ENCODE data around the gene GAS6.

Gene GAS6

GRCh38 chr13:113833111-113833830, 30.6 kb downstream of the GAS6 start:
- Histone ChIP-seq H3K27ac (ENCODE audit: extremely low read depth, low read depth, low read length) (no peak overlapping the region), H3K4me1 (ENCODE audit: control insufficient read depth, insufficient read depth, low read length) (peaks cover 7% of the 10 kb centered on the region), H3K4me3 (ENCODE audit: low read depth, low read length) (no peak overlapping the region), H3K36me3 (ENCODE audit: control insufficient read depth in 2 of 2, insufficient read depth in 1 of 2, low read length in 2 of 2) (peaks cover 0 to 16% of the 10 kb centered on the region in 2 experiments; a peak in 1 of 3 replicates), H3K9me3 (ENCODE audit: control insufficient read depth, insufficient read depth, low read depth, low read length) (no peaks in the 10 kb centered on the region)
- CTCF ChIA-PET: no interaction called here
- no peak for TF ChIP-seq ZNF24 (tag by site-specific recombination; IDR thresholded peaks at IDR 0.05)
- no peak for TF ChIP-seq RBAK (tag by site-specific recombination; IDR thresholded peaks at IDR 0.05)
- TF ChIP-seq PRDM1 (tag by site-specific recombination; IDR thresholded peaks at IDR 0.05): no peak
- TF ChIP-seq ZNF585B (tag by site-specific recombination; IDR thresholded peaks at IDR 0.05): no peak
- TF ChIP-seq ZBTB17 (tag by site-specific recombination; IDR thresholded peaks at IDR 0.05): no peak
- no peak for TF ChIP-seq ZNF785 (tag by site-specific recombination; IDR thresholded peaks at IDR 0.05)
- no peak for TF ChIP-seq ZSCAN16 (tag by site-specific recombination; IDR thresholded peaks at IDR 0.05)
- no peak for TF ChIP-seq ZNF433 (tag by site-specific recombination; IDR thresholded peaks at IDR 0.05; ENCODE audit: low read depth)
- no peak for TF ChIP-seq ZNF132 (tag by site-specific recombination; IDR thresholded peaks at IDR 0.05; ENCODE audit: borderline replicate concordance)
- no peak for TF ChIP-seq MYNN (tag by site-specific recombination; IDR thresholded peaks at IDR 0.05; ENCODE audit: borderline replicate concordance)
- TF ChIP-seq GLIS2 (tag by site-specific recombination; IDR thresholded peaks at IDR 0.05): no peak
- TF ChIP-seq ZNF704 (tag by site-specific recombination; IDR thresholded peaks at IDR 0.05): no peak
- no peak for TF ChIP-seq ZFP69B (tag by site-specific recombination; IDR thresholded peaks at IDR 0.05)
- no peak for TF ChIP-seq ZNF518A (tag by site-specific recombination; conservative IDR thresholded peaks at IDR 0.05; ENCODE audit: low read depth)
- TF ChIP-seq ZNF202 (tag by site-specific recombination; IDR thresholded peaks at IDR 0.05; ENCODE audit: borderline replicate concordance): no peak
- TF ChIP-seq IKZF3 (tag by site-specific recombination; IDR thresholded peaks at IDR 0.05): no peak
- TF ChIP-seq ZNF747 (tag by site-specific recombination; IDR thresholded peaks at IDR 0.05): no peak
- no peak for TF ChIP-seq ZNF426 (tag by site-specific recombination; IDR thresholded peaks at IDR 0.05)
- no peak for TF ChIP-seq ZNF768 (tag by site-specific recombination; IDR thresholded peaks at IDR 0.05)
- POLR2A ChIA-PET: no interaction called here

GRCh38 chr13:113832631-113833030, 31.2 kb downstream of the GAS6 start:
- POLR2A ChIA-PET: no interaction called here
- H3K9me3 ChIP-seq (ENCODE audit: control insufficient read depth, insufficient read depth, low read depth, low read length): no peaks in the 10 kb centered on the region
- CTCF ChIA-PET: no interaction called here
- no peak overlapping the region for H3K27ac ChIP-seq (ENCODE audit: extremely low read depth, low read depth, low read length)
- peaks cover 7% of the 10 kb centered on the region for H3K4me1 ChIP-seq (ENCODE audit: control insufficient read depth, insufficient read depth, low read length)
- H3K4me3 ChIP-seq (ENCODE audit: low read depth, low read length): no peak overlapping the region
- peaks cover 0 to 17% of the 10 kb centered on the region in 2 experiments; a peak in 1 of 3 replicates for H3K36me3 ChIP-seq (ENCODE audit: control insufficient read depth in 2 of 2, insufficient read depth in 1 of 2, low read length in 2 of 2)
- TF ChIP-seq ZSCAN23 (tag by site-specific recombination; IDR thresholded peaks at IDR 0.05) (no peak), ZNF585B (tag by site-specific recombination; IDR thresholded peaks at IDR 0.05) (no peak), ZSCAN18 (tag by site-specific recombination; IDR thresholded peaks at IDR 0.05) (no peak), TSHZ1 (tag by site-specific recombination; IDR thresholded peaks at IDR 0.05; ENCODE audit: borderline replicate concordance) (no peak), PRDM6 (tag by site-specific recombination; IDR thresholded peaks at IDR 0.05) (no peak)

Data from HEK293 (cell line).